PFSK-1 (cell line): Measurements from ENCODE around the gene MSI2.

ENCODE experiments used
- FOXP2 ChIP-seq: optimal IDR thresholded peaks from 2 replicates; pipeline ENCODE3; 2011; ENCODE audit warnings: borderline replicate concordance, control low read depth, inconsistent platforms; ENCODE audit not compliant: insufficient read depth; ENCODE audit errors: extremely low read length, extremely low read depth
- POLR2AphosphoS5 ChIP-seq: IDR thresholded peaks from 2 replicates; pipeline ENCODE4 v1.6.1; 2012; ENCODE audit warnings: low read depth, mild to moderate bottlenecking, control low read depth, low read length, moderate library complexity
- SIN3A ChIP-seq: IDR thresholded peaks from 2 replicates; pipeline ENCODE4 v1.6.1; 2012; ENCODE audit warnings: mild to moderate bottlenecking, low read length, moderate library complexity, borderline replicate concordance; ENCODE audit not compliant: insufficient read depth
- TAF1 ChIP-seq: IDR thresholded peaks from 2 replicates; pipeline ENCODE4 v1.6.1; 2012; ENCODE audit warnings: low read length, control low read depth, borderline replicate concordance; ENCODE audit not compliant: insufficient read depth
- TF ChIP-seq, protein P1 (sequence below), 2 experiments: IDR thresholded peaks; 2 replicates each; pipeline versions ENCODE4 v1.6.1 to v1.8.0; 2011 to 2012; ENCODE audit warnings: low read depth in 2 of 2, low read length in 2 of 2, control low read depth in 1 of 2, inconsistent platforms in 1 of 2, mild to moderate bottlenecking in 1 of 2, moderate library complexity in 1 of 2; ENCODE audit not compliant: insufficient read depth in 1 of 2

MSI2 gene

DNA sequence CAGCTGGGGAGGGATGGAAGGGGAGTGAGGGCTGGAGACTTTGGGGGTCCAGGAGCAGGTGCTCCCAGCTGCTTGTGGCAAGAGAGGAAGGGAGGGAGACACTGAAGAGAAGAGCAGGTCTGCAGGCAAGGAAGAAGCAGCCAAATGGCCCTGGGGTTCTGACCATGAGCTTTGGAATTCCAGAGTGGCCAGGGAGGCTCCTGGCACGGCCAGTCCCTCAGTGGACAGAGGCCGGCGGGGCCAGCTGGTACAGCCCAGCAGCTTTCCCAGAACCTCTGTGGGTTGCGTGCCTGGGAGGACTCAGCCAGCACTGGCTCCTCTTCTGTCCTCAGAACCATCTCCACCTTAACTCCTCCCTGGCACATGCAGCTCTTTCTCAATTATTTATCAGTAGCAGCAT lies 233.0 kb downstream of the MSI2 start:
- TF ChIP-seq SIN3A (no peak), TAF1 (no peak), POLR2AphosphoS5 (no peak), FOXP2 (no peak)
- TF ChIP-seq, protein P1, sequence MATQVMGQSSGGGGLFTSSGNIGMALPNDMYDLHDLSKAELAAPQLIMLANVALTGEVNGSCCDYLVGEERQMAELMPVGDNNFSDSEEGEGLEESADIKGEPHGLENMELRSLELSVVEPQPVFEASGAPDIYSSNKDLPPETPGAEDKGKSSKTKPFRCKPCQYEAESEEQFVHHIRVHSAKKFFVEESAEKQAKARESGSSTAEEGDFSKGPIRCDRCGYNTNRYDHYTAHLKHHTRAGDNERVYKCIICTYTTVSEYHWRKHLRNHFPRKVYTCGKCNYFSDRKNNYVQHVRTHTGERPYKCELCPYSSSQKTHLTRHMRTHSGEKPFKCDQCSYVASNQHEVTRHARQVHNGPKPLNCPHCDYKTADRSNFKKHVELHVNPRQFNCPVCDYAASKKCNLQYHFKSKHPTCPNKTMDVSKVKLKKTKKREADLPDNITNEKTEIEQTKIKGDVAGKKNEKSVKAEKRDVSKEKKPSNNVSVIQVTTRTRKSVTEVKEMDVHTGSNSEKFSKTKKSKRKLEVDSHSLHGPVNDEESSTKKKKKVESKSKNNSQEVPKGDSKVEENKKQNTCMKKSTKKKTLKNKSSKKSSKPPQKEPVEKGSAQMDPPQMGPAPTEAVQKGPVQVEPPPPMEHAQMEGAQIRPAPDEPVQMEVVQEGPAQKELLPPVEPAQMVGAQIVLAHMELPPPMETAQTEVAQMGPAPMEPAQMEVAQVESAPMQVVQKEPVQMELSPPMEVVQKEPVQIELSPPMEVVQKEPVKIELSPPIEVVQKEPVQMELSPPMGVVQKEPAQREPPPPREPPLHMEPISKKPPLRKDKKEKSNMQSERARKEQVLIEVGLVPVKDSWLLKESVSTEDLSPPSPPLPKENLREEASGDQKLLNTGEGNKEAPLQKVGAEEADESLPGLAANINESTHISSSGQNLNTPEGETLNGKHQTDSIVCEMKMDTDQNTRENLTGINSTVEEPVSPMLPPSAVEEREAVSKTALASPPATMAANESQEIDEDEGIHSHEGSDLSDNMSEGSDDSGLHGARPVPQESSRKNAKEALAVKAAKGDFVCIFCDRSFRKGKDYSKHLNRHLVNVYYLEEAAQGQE (IDR thresholded peaks at IDR 0.05; ENCODE audit: insufficient read depth in 1 of 2, low read depth in 2 of 2, low read length in 2 of 2): no peak

DNA sequence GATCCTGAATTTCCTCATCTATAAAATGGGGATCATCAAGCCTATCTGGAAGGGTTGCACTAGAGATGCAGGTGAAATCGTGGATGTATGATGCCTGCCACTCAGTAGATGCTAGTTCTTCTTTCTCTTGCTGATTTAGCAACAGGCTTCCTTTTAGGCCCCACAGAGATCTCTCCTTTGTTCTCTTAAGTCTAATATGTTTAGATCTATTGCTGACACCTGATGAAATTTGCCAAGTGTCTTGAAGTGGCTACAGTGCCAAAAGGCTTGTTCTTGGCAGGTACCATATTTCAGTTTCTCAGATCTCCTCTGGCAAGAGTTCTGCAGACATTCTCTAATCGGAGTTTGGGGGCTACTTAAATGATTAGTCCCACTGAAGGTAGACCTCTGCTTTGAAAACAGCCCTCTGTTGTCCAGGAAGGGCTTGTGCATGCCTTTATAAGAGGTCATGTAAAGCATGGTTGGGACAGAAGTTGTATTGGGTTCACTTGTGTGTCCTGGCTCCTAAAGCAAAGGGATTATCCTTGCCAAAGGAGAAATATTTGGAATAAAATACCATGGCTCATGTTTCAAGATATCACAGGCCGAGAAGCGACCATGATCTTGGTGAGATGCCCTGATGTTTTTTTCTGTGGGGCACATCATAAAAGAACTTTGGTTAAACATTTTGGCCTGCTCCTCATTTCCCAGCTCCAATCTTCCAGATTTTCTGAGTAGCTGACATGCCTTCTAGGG lies 234.0 kb downstream of the MSI2 start:
- TF ChIP-seq FOXP2: no peak
- no peak for TF ChIP-seq POLR2AphosphoS5
- TF ChIP-seq, protein P1 (IDR thresholded peaks at IDR 0.05; ENCODE audit: insufficient read depth in 1 of 2, low read depth in 2 of 2, low read length in 2 of 2): no peak
- TF ChIP-seq TAF1: no peak
- no peak for TF ChIP-seq SIN3A

GRCh38 chr17:57490890-57491289 lies 234.6 kb downstream of the MSI2 start:
- no peak for TF ChIP-seq TAF1
- TF ChIP-seq, protein P1 (IDR thresholded peaks at IDR 0.05; ENCODE audit: insufficient read depth in 1 of 2, low read depth in 2 of 2, low read length in 2 of 2): no peak
- no peak for TF ChIP-seq FOXP2
- no peak for TF ChIP-seq POLR2AphosphoS5
- TF ChIP-seq SIN3A: no peak

- no peak for TF ChIP-seq TAF1
- no peak for TF ChIP-seq FOXP2
- TF ChIP-seq, protein P1 (IDR thresholded peaks at IDR 0.05; ENCODE audit: insufficient read depth in 1 of 2, low read depth in 2 of 2, low read length in 2 of 2): no peak
- no peak for TF ChIP-seq POLR2AphosphoS5
- no peak for TF ChIP-seq SIN3A
Measured at GRCh38 chr17:57493171-57493570, 236.8 kb downstream of the MSI2 start.

DNA sequence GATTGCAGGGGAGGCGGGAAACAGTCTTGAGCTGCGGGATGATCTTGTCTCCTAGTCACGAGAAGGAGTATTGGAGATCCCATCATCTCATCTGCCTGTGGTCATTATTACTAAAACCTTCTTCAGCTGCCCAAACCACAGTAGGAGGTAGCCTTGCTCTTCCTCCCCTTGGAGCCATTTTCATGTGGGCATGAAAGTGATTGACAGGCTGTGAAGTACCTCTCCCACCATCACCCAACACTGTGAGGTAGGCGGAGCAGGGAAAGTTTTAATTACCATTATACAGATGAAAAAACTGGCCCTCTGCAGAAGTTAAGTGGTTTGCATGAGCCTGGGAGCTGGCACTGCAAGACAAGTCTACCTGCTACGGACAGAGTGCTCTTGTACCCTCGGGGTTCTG lies 237.3 kb downstream of the MSI2 start:
- TF ChIP-seq POLR2AphosphoS5 (no peak), SIN3A (no peak), FOXP2 (no peak), TAF1 (no peak)
- TF ChIP-seq, protein P1 (IDR thresholded peaks at IDR 0.05; ENCODE audit: insufficient read depth in 1 of 2, low read depth in 2 of 2, low read length in 2 of 2): no peak
